Vagina (tissue), 2 donors: ENCODE data around the gene NEMP2.

ENCODE experiments used
- POLR2A ChIP-seq, 2 donors: fragments of 450-650 bp; IDR thresholded peaks; one replicate each; pipeline ENCODE4 v1.6.1; 2017; ENCODE audit warnings: antibody characterized with exemption in 2 of 2, mild to moderate bottlenecking in 2 of 2, moderate library complexity in 2 of 2
- POLR2AphosphoS5 ChIP-seq, 2 donors: sonication (generic); formaldehyde crosslinking; IDR thresholded peaks; one replicate each; pipeline ENCODE4 v1.9.0; 2017; ENCODE audit warnings: antibody characterized with exemption in 2 of 2, mild to moderate bottlenecking in 2 of 2, low read depth in 1 of 2; ENCODE audit not compliant: insufficient read depth in 1 of 2
- TF ChIP-seq, protein P1 (sequence below), 3 experiments: fragments of 450-650 bp in 2 of 3; fragments of 200-600 bp in 1 of 3; sonication (generic) in 1 of 3; IDR thresholded peaks; one replicate each; pipeline ENCODE4 v1.5.1; 2017 to 2019; ENCODE audit warnings: antibody characterized with exemption in 3 of 3, mild to moderate bottlenecking in 2 of 3, moderate library complexity in 2 of 3

DNA sequence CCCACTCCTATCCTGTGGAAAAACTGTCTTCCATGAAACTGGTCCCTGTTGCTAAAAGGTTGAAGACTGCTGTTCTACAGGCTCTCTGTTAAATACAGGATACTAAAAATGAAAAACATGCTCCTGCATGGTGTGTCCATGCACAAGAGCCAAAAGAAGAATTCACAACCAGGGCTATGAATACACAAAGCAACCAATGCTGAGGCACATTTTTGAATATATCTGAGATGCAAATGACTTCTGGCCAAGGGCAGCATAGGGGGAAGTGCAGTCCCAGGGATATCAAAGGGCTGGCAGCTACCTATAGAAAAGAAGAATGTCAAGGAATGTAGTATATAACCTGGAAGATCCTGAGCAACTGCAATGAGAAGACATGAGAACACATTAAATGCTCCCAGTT is 6.6 kb downstream of the NEMP2 start:
- TF ChIP-seq POLR2A (IDR thresholded peaks at IDR 0.05) = no peak
- TF ChIP-seq POLR2AphosphoS5 (IDR thresholded peaks at IDR 0.05; ENCODE audit: insufficient read depth in 1 of 2, low read depth in 1 of 2) = no peak
- TF ChIP-seq, protein P1, sequence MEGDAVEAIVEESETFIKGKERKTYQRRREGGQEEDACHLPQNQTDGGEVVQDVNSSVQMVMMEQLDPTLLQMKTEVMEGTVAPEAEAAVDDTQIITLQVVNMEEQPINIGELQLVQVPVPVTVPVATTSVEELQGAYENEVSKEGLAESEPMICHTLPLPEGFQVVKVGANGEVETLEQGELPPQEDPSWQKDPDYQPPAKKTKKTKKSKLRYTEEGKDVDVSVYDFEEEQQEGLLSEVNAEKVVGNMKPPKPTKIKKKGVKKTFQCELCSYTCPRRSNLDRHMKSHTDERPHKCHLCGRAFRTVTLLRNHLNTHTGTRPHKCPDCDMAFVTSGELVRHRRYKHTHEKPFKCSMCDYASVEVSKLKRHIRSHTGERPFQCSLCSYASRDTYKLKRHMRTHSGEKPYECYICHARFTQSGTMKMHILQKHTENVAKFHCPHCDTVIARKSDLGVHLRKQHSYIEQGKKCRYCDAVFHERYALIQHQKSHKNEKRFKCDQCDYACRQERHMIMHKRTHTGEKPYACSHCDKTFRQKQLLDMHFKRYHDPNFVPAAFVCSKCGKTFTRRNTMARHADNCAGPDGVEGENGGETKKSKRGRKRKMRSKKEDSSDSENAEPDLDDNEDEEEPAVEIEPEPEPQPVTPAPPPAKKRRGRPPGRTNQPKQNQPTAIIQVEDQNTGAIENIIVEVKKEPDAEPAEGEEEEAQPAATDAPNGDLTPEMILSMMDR (IDR thresholded peaks at IDR 0.05) = no peak
